ENCODE results near the gene STX11. TPM values are rescaled to one million over a fixed set of nuclear protein-coding genes. Genes with fewer than 3 reads are reported as not detected.
"Not testable (repeated sequence)": the region's sequence is repeated elsewhere in the genome, so short reads cannot be mapped to it uniquely, and the experiment has no call there.

Gene STX11
- total RNA-seq, 1 experiment from 2014 or later, result 1.3 TPM

DNA sequence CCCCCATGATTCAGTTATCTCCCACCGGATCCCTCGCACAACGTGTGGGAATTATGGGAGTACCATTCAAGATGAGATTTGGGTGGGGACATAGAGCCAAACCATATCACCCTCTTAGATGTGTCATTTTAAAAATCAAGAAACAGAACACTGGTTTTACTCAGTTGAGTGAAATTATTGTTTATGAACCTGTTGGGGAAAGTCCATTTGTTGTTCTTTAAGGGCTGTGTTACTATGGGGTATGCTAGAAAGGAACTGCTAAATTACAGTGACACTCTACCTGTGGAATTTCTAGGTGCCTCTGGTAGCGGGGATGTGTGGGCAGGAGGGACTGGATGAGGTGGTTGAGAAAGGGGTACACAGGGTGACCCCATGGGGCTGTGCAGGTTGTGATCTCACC lies 28.9 kb downstream of the STX11 start:
- no peak overlapping the region for H3K27ac Mint-ChIP-seq (ENCODE audit: unreplicated experiment)
- Histone ChIP-seq H3K4me1 (no peaks in the 10 kb centered on the region), H3K36me3 (ENCODE audit: control insufficient read depth, insufficient read depth, low read length) (no peaks in the 10 kb centered on the region), H3K4me3 (ENCODE audit: low read depth, low read length) (no peak overlapping the region), H3K9me3 (no peaks in the 10 kb centered on the region), H3K27me3 (replicated peaks; ENCODE audit: control insufficient read depth, insufficient read depth, low read length) (no peaks in the 10 kb centered on the region)
- no peaks in the 10 kb centered on the region for H3K36me3 Mint-ChIP-seq (ENCODE audit: insufficient read depth, unreplicated experiment)
- H3K9me3 Mint-ChIP-seq (ENCODE audit: unreplicated experiment), result no peaks in the 10 kb centered on the region
- intact Hi-C loops (cut with micrococcal nuclease; ENCODE audit: unreplicated experiment), result no loop called here
- ChIA-PET POLR2A (no interaction called here), CTCF (no interaction called here)
- H3K4me3 Mint-ChIP-seq (ENCODE audit: unreplicated experiment), result no peak overlapping the region
- no peaks in the 10 kb centered on the region for H3K27me3 Mint-ChIP-seq (ENCODE audit: insufficient read depth, unreplicated experiment)
- no peaks in the 10 kb centered on the region for H3K4me1 Mint-ChIP-seq (ENCODE audit: low read depth, unreplicated experiment)
- DNase-seq, result no peak
- no TSS peak for BruUV-seq (replicated peaks)
- TF ChIP-seq, protein P1, sequence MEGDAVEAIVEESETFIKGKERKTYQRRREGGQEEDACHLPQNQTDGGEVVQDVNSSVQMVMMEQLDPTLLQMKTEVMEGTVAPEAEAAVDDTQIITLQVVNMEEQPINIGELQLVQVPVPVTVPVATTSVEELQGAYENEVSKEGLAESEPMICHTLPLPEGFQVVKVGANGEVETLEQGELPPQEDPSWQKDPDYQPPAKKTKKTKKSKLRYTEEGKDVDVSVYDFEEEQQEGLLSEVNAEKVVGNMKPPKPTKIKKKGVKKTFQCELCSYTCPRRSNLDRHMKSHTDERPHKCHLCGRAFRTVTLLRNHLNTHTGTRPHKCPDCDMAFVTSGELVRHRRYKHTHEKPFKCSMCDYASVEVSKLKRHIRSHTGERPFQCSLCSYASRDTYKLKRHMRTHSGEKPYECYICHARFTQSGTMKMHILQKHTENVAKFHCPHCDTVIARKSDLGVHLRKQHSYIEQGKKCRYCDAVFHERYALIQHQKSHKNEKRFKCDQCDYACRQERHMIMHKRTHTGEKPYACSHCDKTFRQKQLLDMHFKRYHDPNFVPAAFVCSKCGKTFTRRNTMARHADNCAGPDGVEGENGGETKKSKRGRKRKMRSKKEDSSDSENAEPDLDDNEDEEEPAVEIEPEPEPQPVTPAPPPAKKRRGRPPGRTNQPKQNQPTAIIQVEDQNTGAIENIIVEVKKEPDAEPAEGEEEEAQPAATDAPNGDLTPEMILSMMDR (IDR thresholded peaks at IDR 0.05; ENCODE audit: insufficient read depth in 1 of 2, low read depth in 1 of 2, low read length in 1 of 2, severe bottlenecking in 1 of 2, unreplicated experiment in 1 of 2), result no peak

DNA sequence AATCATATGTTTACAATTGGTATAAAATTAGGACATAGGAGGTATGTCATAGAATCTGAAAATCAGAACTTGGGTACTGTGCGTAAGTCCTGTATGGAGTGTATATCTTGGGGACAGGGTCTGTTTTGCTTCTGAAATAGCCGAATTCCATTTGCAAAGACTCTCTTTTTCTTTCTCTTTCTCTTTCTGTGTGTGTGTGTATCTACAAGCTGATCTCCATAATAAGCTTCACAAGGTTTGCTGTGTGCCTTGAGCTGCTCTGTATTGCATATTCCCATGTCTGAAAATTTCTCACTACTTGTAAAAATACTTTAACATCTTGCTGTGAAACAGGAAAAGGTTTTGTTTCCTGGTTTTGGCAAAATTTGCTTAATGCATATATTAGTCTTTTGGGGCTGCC lies 29.5 kb downstream of the STX11 start:
- intact Hi-C loops (cut with micrococcal nuclease; ENCODE audit: unreplicated experiment), result no loop called here
- Histone ChIP-seq H3K27me3 (replicated peaks; ENCODE audit: control insufficient read depth, insufficient read depth, low read length) (no peaks in the 10 kb centered on the region), H3K9me3 (no peaks in the 10 kb centered on the region), H3K4me3 (ENCODE audit: low read depth, low read length) (no peak overlapping the region), H3K36me3 (ENCODE audit: control insufficient read depth, insufficient read depth, low read length) (no peaks in the 10 kb centered on the region), H3K4me1 (no peaks in the 10 kb centered on the region)
- POLR2A ChIA-PET, result no interaction called here
- no peak for DNase-seq
- Mint-ChIP-seq H3K4me1 (ENCODE audit: low read depth, unreplicated experiment) (no peaks in the 10 kb centered on the region), H3K27ac (ENCODE audit: unreplicated experiment) (no peak overlapping the region), H3K27me3 (ENCODE audit: insufficient read depth, unreplicated experiment) (no peaks in the 10 kb centered on the region), H3K9me3 (ENCODE audit: unreplicated experiment) (no peaks in the 10 kb centered on the region), H3K36me3 (ENCODE audit: insufficient read depth, unreplicated experiment) (no peaks in the 10 kb centered on the region), H3K4me3 (ENCODE audit: unreplicated experiment) (no peak overlapping the region)
- CTCF ChIA-PET, result no interaction called here
- no TSS peak for BruUV-seq (replicated peaks)
- TF ChIP-seq, protein P1 (IDR thresholded peaks at IDR 0.05; ENCODE audit: insufficient read depth in 1 of 2, low read depth in 1 of 2, low read length in 1 of 2, severe bottlenecking in 1 of 2, unreplicated experiment in 1 of 2), result no peak

DNA sequence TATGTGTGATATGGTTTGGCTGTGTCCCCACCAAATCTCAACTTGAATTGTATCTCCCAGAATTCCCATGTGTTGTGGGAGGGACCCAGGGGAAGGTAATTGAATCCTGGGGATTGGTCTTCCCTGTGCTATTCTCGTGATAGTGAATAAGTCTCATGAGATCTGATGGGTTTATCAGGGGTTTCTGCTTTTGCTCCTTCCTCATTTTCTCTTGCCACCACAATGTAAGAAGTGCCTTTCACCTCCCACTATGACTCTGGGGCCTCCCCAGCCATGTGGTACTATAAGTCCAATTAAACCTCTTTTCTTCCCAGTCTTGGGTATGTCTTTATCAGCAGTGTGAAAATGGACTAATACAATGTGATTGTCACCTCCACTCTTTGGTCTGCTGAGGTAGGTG lies 30.0 kb downstream of the STX11 start:
- CTCF ChIA-PET; intact Hi-C loops (cut with micrococcal nuclease; ENCODE audit: unreplicated experiment); BruUV-seq (replicated peaks): not testable (repeated sequence)

DNA sequence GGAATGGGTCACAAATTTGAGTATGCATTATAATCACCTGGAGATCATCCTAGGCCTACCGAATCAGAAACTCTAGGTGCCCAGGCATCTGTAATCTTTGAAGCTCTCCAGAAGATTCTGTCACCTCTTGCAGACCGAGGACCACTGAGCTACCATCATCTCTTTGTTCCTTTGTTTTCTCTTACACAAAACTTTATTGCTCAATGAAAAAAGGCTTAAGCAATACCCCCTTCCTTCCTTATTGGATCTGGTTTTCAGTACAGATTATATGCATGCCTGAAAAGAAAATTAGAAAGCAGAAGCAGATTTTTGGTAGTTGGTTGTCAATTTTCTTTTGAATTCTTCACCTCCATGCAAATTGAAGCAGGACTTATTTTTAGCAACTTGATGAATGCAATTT lies 31.3 kb downstream of the STX11 start:
- Mint-ChIP-seq H3K9me3 (ENCODE audit: unreplicated experiment) (no peaks in the 10 kb centered on the region), H3K27me3 (ENCODE audit: insufficient read depth, unreplicated experiment) (no peaks in the 10 kb centered on the region), H3K36me3 (ENCODE audit: insufficient read depth, unreplicated experiment) (no peaks in the 10 kb centered on the region), H3K27ac (ENCODE audit: unreplicated experiment) (no peak overlapping the region), H3K4me1 (ENCODE audit: low read depth, unreplicated experiment) (no peaks in the 10 kb centered on the region), H3K4me3 (ENCODE audit: unreplicated experiment) (no peak overlapping the region)
- H3K4me1 ChIP-seq, result no peaks in the 10 kb centered on the region; the same call in 1 of the 2 replicates
- H3K36me3 ChIP-seq (ENCODE audit: control insufficient read depth, insufficient read depth, low read length), result no peaks in the 10 kb centered on the region
- intact Hi-C loops (cut with micrococcal nuclease; ENCODE audit: unreplicated experiment), result no loop called here
- TF ChIP-seq, protein P1 (IDR thresholded peaks at IDR 0.05; ENCODE audit: insufficient read depth in 1 of 2, low read depth in 1 of 2, low read length in 1 of 2, severe bottlenecking in 1 of 2, unreplicated experiment in 1 of 2), result no peak
- no peak overlapping the region for H3K4me3 ChIP-seq (ENCODE audit: low read depth, low read length)
- no peaks in the 10 kb centered on the region for H3K9me3 ChIP-seq
- no peaks in the 10 kb centered on the region for H3K27me3 ChIP-seq (replicated peaks; ENCODE audit: control insufficient read depth, insufficient read depth, low read length)
- CTCF ChIA-PET, result interaction anchor here (0.6 kb wide), 1 partner anchor 9 kb away, joined by 4 read pairs; no protein-coding TSS in a partner anchor
- DNase-seq, result no peak
- no TSS peak for BruUV-seq (replicated peaks)
- POLR2A ChIA-PET, result no interaction called here

More for the DNA sequence above, 30.0 kb downstream of the STX11 start:
- H3K4me3 Mint-ChIP-seq (ENCODE audit: unreplicated experiment); H3K27ac Mint-ChIP-seq (ENCODE audit: unreplicated experiment); H3K36me3 ChIP-seq (ENCODE audit: control insufficient read depth, insufficient read depth, low read length); H3K4me1 Mint-ChIP-seq (ENCODE audit: low read depth, unreplicated experiment); H3K4me3 ChIP-seq (ENCODE audit: low read depth, low read length); H3K9me3 Mint-ChIP-seq (ENCODE audit: unreplicated experiment); H3K36me3 Mint-ChIP-seq (ENCODE audit: insufficient read depth, unreplicated experiment); H3K27me3 ChIP-seq (replicated peaks; ENCODE audit: control insufficient read depth, insufficient read depth, low read length); H3K4me1 ChIP-seq; POLR2A ChIA-PET; DNase-seq; H3K9me3 ChIP-seq; H3K27me3 Mint-ChIP-seq (ENCODE audit: insufficient read depth, unreplicated experiment): not testable (repeated sequence)

DNA sequence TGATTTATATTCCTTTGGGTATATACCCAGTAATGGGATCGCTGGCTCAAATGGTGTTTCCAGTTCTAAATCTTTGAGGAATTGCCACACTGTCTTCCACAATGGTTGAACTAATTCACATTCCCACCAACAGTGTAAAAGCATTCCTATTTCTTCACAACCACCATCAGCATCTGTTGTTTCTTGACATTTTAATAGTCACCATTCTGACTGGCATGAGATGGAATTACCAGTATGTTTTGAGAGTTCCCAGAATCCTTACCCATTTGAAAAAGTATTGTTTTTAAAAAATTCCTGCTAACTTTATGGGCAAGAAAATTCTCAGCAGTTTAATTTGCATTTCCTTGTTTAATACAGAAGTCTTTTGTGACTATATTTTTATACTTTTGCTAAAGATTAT lies 33.9 kb downstream of the STX11 start:
- CTCF ChIA-PET; POLR2A ChIA-PET; intact Hi-C loops (cut with micrococcal nuclease; ENCODE audit: unreplicated experiment): not testable (repeated sequence)

More for the DNA sequence above, 33.9 kb downstream of the STX11 start:
- H3K4me3 Mint-ChIP-seq (ENCODE audit: unreplicated experiment); DNase-seq; H3K27me3 ChIP-seq (replicated peaks; ENCODE audit: control insufficient read depth, insufficient read depth, low read length); H3K9me3 Mint-ChIP-seq (ENCODE audit: unreplicated experiment); BruUV-seq (replicated peaks); H3K9me3 ChIP-seq; H3K27ac Mint-ChIP-seq (ENCODE audit: unreplicated experiment); H3K36me3 Mint-ChIP-seq (ENCODE audit: insufficient read depth, unreplicated experiment); H3K4me1 ChIP-seq; H3K36me3 ChIP-seq (ENCODE audit: control insufficient read depth, insufficient read depth, low read length); H3K4me1 Mint-ChIP-seq (ENCODE audit: low read depth, unreplicated experiment); H3K27me3 Mint-ChIP-seq (ENCODE audit: insufficient read depth, unreplicated experiment); H3K4me3 ChIP-seq (ENCODE audit: low read depth, low read length): not testable (repeated sequence)

All from Caco-2 (cell line).